SK-N-SH (cell line): ENCODE measurements around the gene SCEL. TPM values are rescaled to one million over a fixed set of nuclear protein-coding genes. Genes with fewer than 3 reads are reported as not detected.

ENCODE experiments used
- CTCF ChIA-PET: fragments of 300-600, 350-600 bp; formaldehyde crosslinking; extraction: SDS; loops from one replicate; lab custom pipeline; 2021; lab: Yijun Ruan, JAX
- POLR2A ChIA-PET: fragments of 350-600 bp; sonication (Branson Sonifier 250); formaldehyde crosslinking; extraction: SDS; loops from one replicate; lab custom pipeline; 2020; ENCODE audit warnings: antibody characterized with exemption, inconsistent platforms; lab: Yijun Ruan, JAX
- DNase-seq: peaks from one replicate; pipeline ENCODE4 v3.0.0; 2012
- H2AFZ ChIP-seq: fragments of 200-600 bp; sonication (generic); 2 replicates; pipeline ENCODE4 v1.8.1; 2016; ENCODE audit warnings: antibody characterized with exemption, mild to moderate bottlenecking, low read depth
- H3F3A ChIP-seq: fragments of 200-600 bp; sonication (generic); replicated peaks from 2 replicates; pipeline ENCODE3; 2016; ENCODE audit warnings: antibody characterized with exemption, mild to moderate bottlenecking; ENCODE audit not compliant: insufficient read depth
- H3K27ac ChIP-seq, 2 experiments: fragments of 200-500 bp in 1 of 2; fragments of 200-600 bp in 1 of 2; sonication (Bioruptor generic) in 1 of 2; sonication (generic), shearing (Covaris generic) in 1 of 2; 2 replicates each; pipeline versions ENCODE4 v1.5.1 to v1.6.1; 2014 to 2016; ENCODE audit warnings: low read depth in 2 of 2, inconsistent platforms in 1 of 2, low read length in 1 of 2, mild to moderate bottlenecking in 1 of 2, mixed read lengths in 1 of 2
- H3K27me3 ChIP-seq: fragments of 200-600 bp; sonication (generic), shearing (Covaris generic); 2 replicates; pipeline ENCODE4 v1.6.1; 2016; ENCODE audit warnings: mixed run types; ENCODE audit not compliant: insufficient read depth
- H3K36me3 ChIP-seq, 2 experiments: fragments of 200-500 bp in 1 of 2; fragments of 200-600 bp in 1 of 2; sonication (Bioruptor generic) in 1 of 2; sonication (generic) in 1 of 2; replicated peaks in 1 of 2; 2 replicates each; pipeline versions ENCODE3 to v1.5.1; 2014 to 2016; ENCODE audit warnings: low read length in 1 of 2, mild to moderate bottlenecking in 1 of 2; ENCODE audit not compliant: insufficient read depth in 2 of 2, control insufficient read depth in 1 of 2
- H3K4me1 ChIP-seq, 2 experiments: fragments of 200-500 bp in 1 of 2; fragments of 200-600 bp in 1 of 2; sonication (Bioruptor generic) in 1 of 2; sonication (generic), shearing (Covaris generic) in 1 of 2; 2 replicates each; pipeline versions ENCODE4 v1.5.1 to v1.6.1; 2014 to 2016; ENCODE audit warnings: low read depth in 1 of 2, low read length in 1 of 2, mixed run types in 1 of 2; ENCODE audit not compliant: insufficient read depth in 2 of 2, control insufficient read depth in 1 of 2
- H3K4me2 ChIP-seq: fragments of 200-600 bp; sonication (generic), shearing (Covaris generic); 2 replicates; pipeline ENCODE4 v1.6.1; 2017; ENCODE audit warnings: mixed run types
- H3K4me3 ChIP-seq, 2 experiments: fragments of 200-500 bp in 1 of 2; fragments of 200-600 bp in 1 of 2; sonication (Bioruptor generic) in 1 of 2; sonication (generic), shearing (Covaris generic) in 1 of 2; 2 replicates each; pipeline versions ENCODE4 v1.5.1 to v1.8.1; 2014 to 2016; ENCODE audit warnings: low read depth in 2 of 2, inconsistent platforms in 1 of 2, low read length in 1 of 2, mild to moderate bottlenecking in 1 of 2, mixed read lengths in 1 of 2, moderate library complexity in 1 of 2
- H3K79me2 ChIP-seq: fragments of 200-600 bp; sonication (generic); 2 replicates; pipeline ENCODE4 v1.8.1; 2017; ENCODE audit warnings: mild to moderate bottlenecking; ENCODE audit not compliant: insufficient read depth
- H3K9ac ChIP-seq: fragments of 200-600 bp; sonication (generic); 2 replicates; pipeline ENCODE4 v1.6.1; 2017; ENCODE audit warnings: mixed run types
- H3K9me2 ChIP-seq: fragments of 200-600 bp; sonication (generic); 2 replicates; pipeline ENCODE4 v1.6.1; 2017; ENCODE audit warnings: mixed run types
- H3K9me3 ChIP-seq: fragments of 200-600 bp; sonication (generic); 2 replicates; pipeline ENCODE4 v1.6.1; 2017; ENCODE audit warnings: mixed run types, mild to moderate bottlenecking, moderate library complexity
- H4K20me1 ChIP-seq: fragments of 200-600 bp; sonication (generic); 2 replicates; pipeline ENCODE4 v1.6.1; 2017; ENCODE audit warnings: mild to moderate bottlenecking, mixed run types; ENCODE audit not compliant: insufficient read depth
- CTCF ChIP-seq: fragments of 200-600 bp; sonication (generic); IDR thresholded peaks from 2 replicates; pipeline ENCODE4 v1.6.1; 2017; ENCODE audit warnings: antibody characterized with exemption, mild to moderate bottlenecking, moderate library complexity
- EZH2phosphoT487 ChIP-seq: fragments of 200-600 bp; sonication (generic); IDR thresholded peaks from 2 replicates; pipeline ENCODE4 v1.6.1; 2017; ENCODE audit warnings: low read depth, mixed run types, mild to moderate bottlenecking, antibody characterized with exemption, moderate library complexity, borderline replicate concordance
- GABPA ChIP-seq: IDR thresholded peaks from 2 replicates; pipeline ENCODE4 v1.4.0; 2012; ENCODE audit warnings: low read depth, mild to moderate bottlenecking
- JUND ChIP-seq: IDR thresholded peaks from 2 replicates; pipeline ENCODE4 v1.4.0; 2012
- MEF2A ChIP-seq: IDR thresholded peaks from 2 replicates; pipeline ENCODE4 v1.4.0; 2012; ENCODE audit warnings: low read depth, borderline replicate concordance
- NFIC ChIP-seq: IDR thresholded peaks from 2 replicates; pipeline ENCODE4 v1.4.0; 2012; ENCODE audit warnings: borderline replicate concordance
- NRF1 ChIP-seq: IDR thresholded peaks from 2 replicates; pipeline ENCODE4 v1.6.1; 2012; ENCODE audit warnings: low read depth, mild to moderate bottlenecking, low read length
- PBX3 ChIP-seq: IDR thresholded peaks from 2 replicates; pipeline ENCODE4; 2012
- RAD21 ChIP-seq: IDR thresholded peaks from 2 replicates; pipeline ENCODE4 v1.6.1; 2012; ENCODE audit warnings: mild to moderate bottlenecking, low read length
- REST ChIP-seq: IDR thresholded peaks from 2 replicates; pipeline ENCODE4 v1.6.1; 2012; ENCODE audit warnings: mild to moderate bottlenecking, low read depth, low read length, moderate library complexity
- SIN3A ChIP-seq: IDR thresholded peaks from 2 replicates; pipeline ENCODE4 v1.6.1; 2012; ENCODE audit warnings: low read depth, mild to moderate bottlenecking, low read length, moderate library complexity, borderline replicate concordance
- SMC3 ChIP-seq: IDR thresholded peaks from 2 replicates; pipeline ENCODE4 v1.6.1; 2012; ENCODE audit warnings: low read depth, low read length, improper control_type of control experiment
- USF2 ChIP-seq: fragments of 150-350 bp; IDR thresholded peaks from 2 replicates; pipeline ENCODE4 v1.6.1; 2017; ENCODE audit warnings: antibody characterized with exemption, low read length, low read depth, borderline replicate concordance
- YY1 ChIP-seq: IDR thresholded peaks from 2 replicates; pipeline ENCODE4 v1.4.0; 2012; ENCODE audit warnings: low read depth, mild to moderate bottlenecking
- WGBS: methylation state at CpG from one replicate; pipeline ENCODE4 v1.1.6; 2017; ENCODE audit warnings: low lambda C conversion rate; 5-methylcytosine and 5-hydroxymethylcytosine counted together
- polyA plus RNA-seq, 3 experiments: library from polyadenylated mRNA; depleted of rRNA; stranded (reverse); fragments of >200 nt; gene quantifications; 2 replicates each; pipeline ENCODE4 v1.2.3, GENCODE V29; 2012

Gene SCEL
- polyA plus RNA-seq, 1 of the 3 experiments (the other 2 are of a cell fraction) = 0.02 TPM

- H3K9me2 ChIP-seq = no peaks in the 10 kb centered on the region
- CTCF ChIA-PET = no interaction called here
- H3K27me3 ChIP-seq = no peaks in the 10 kb centered on the region
- DNase-seq = no peak
- TF ChIP-seq REST (no peak), CTCF (no peak), NFIC (no peak), NRF1 (no peak), RAD21 (no peak), SIN3A (no peak)
- peaks cover 0 to 25% of the 10 kb centered on the region in 2 experiments; a peak in 1 of 4 replicates for H3K4me1 ChIP-seq
- H3K79me2 ChIP-seq = no peaks in the 10 kb centered on the region
- no peaks in the 10 kb centered on the region for H4K20me1 ChIP-seq
- H3K9me3 ChIP-seq = no peaks in the 10 kb centered on the region
- no peaks in the 10 kb centered on the region for H3K36me3 ChIP-seq
- H3K4me3 ChIP-seq = no peak overlapping the region
- H3K9ac ChIP-seq = no peak overlapping the region
- 92% methylated on average over 4 of the region's 4 CpGs for WGBS
- peaks cover 13% of the 10 kb centered on the region for H3F3A ChIP-seq
- no peak overlapping the region for H2AFZ ChIP-seq
- POLR2A ChIA-PET = no interaction called here
- no peak overlapping the region for H3K4me2 ChIP-seq
- H3K27ac ChIP-seq = no peak overlapping the region
These were observed 12.1 kb upstream of the SCEL start for GRCh38 chr13:77523386-77523785.

- TF ChIP-seq PBX3 (no peak), USF2 (no peak), REST (no peak), MEF2A (no peak), EZH2phosphoT487 (no peak), GABPA (no peak), YY1 (no peak), SMC3 (no peak), JUND (no peak)
- no peak overlapping the region for H3K4me2 ChIP-seq
- no peak overlapping the region for H3K27ac ChIP-seq
- no peaks in the 10 kb centered on the region for H3K27me3 ChIP-seq
- no peaks in the 10 kb centered on the region for H4K20me1 ChIP-seq
- no peaks in the 10 kb centered on the region for H3K36me3 ChIP-seq
- ChIA-PET POLR2A (no interaction called here), CTCF (no interaction called here)
- H3K4me1 ChIP-seq = peaks cover 0 to 25% of the 10 kb centered on the region in 2 experiments; a peak in 1 of 4 replicates
- no peak for DNase-seq
- H2AFZ ChIP-seq = no peak overlapping the region
- H3K9me3 ChIP-seq = no peaks in the 10 kb centered on the region
- H3K4me3 ChIP-seq = no peak overlapping the region
- H3K9ac ChIP-seq = no peak overlapping the region
- no peaks in the 10 kb centered on the region for H3K9me2 ChIP-seq
- peaks cover 13% of the 10 kb centered on the region for H3F3A ChIP-seq
- 73% methylated on average over 3 of the region's 3 CpGs for WGBS
- H3K79me2 ChIP-seq = no peaks in the 10 kb centered on the region
These were observed 11.4 kb upstream of the SCEL start for GRCh38 chr13:77523834-77524728.
